HepG2 (cell line): Measurements from ENCODE around the gene CCSER2. TPM values are rescaled to one million over a fixed set of nuclear protein-coding genes. Genes with fewer than 3 reads are reported as not detected.

Experiments used
- AHDC1 ChIP-seq: sonication (generic); formaldehyde crosslinking; IDR thresholded peaks from 2 replicates; pipeline ENCODE4 v1.5.1; 2020; ENCODE audit warnings: mild to moderate bottlenecking, missing genetic modification reagents, borderline replicate concordance
- HMGXB3 ChIP-seq: sonication (generic); formaldehyde crosslinking; IDR thresholded peaks from 2 replicates; pipeline ENCODE4 v1.4.0; 2020; ENCODE audit warnings: missing genetic modification reagents, borderline replicate concordance
- HNF1A ChIP-seq, 2 experiments: sonication (generic) in 1 of 2; formaldehyde crosslinking in 1 of 2; IDR thresholded peaks; 2 replicates each; pipeline versions ENCODE4 v1.4.0 to v1.6.1; 2016 to 2020; ENCODE audit warnings: borderline replicate concordance in 1 of 2, low read depth in 1 of 2, mild to moderate bottlenecking in 1 of 2, missing genetic modification reagents in 1 of 2
- HOMEZ ChIP-seq: IDR thresholded peaks from 2 replicates; pipeline ENCODE4 v1.6.1; 2016; ENCODE audit warnings: low read depth
- IRX3 ChIP-seq: sonication (generic); formaldehyde crosslinking; IDR thresholded peaks from 2 replicates; pipeline ENCODE4 v1.8.1; 2023; ENCODE audit warnings: mild to moderate bottlenecking, low read depth, missing genetic modification reagents, borderline replicate concordance
- NCOA2 ChIP-seq: sonication (generic); formaldehyde crosslinking; IDR thresholded peaks from 2 replicates; pipeline ENCODE4 v1.8.0; 2022; ENCODE audit warnings: inconsistent platforms
- SP5 ChIP-seq: IDR thresholded peaks from 2 replicates; pipeline ENCODE4 v1.6.1; 2016; ENCODE audit warnings: low read depth, borderline replicate concordance
- ZNF24 ChIP-seq: fragments of 450-650 bp; IDR thresholded peaks from 2 replicates; pipeline ENCODE4 v1.6.1; 2017; ENCODE audit warnings: antibody characterized with exemption, mild to moderate bottlenecking
- ZNF574 ChIP-seq: sonication (generic); formaldehyde crosslinking; IDR thresholded peaks from 2 replicates; pipeline ENCODE4 v1.4.0; 2020; ENCODE audit warnings: missing genetic modification reagents
- polyA plus RNA-seq, 8 experiments: library from polyadenylated mRNA; depleted of rRNA in 3 of 8; stranded (reverse) in 7 of 8; unstranded in 1 of 8; fragments of >200 nt; fragmentation: Illumina TruSeq in 4 of 8; extraction: Trizol in 4 of 8; gene quantifications; 2 replicates each; pipeline versions ENCODE4 v1.2.1 to v1.2.3, GENCODE V29; 2011 to 2016; ENCODE audit warnings: low read depth in 4 of 8, missing spikeins in 1 of 8, mixed read lengths in 1 of 8; ENCODE audit not compliant: insufficient read depth in 1 of 8
- total RNA-seq, 5 experiments: library from RNA; depleted of rRNA; stranded (reverse); fragments of >200 nt; fragmentation: Illumina TruSeq; extraction: Trizol; gene quantifications; 2 replicates each; pipeline ENCODE4 v1.2.3, GENCODE V29; 2016; ENCODE audit warnings: low read depth in 1 of 5

The CCSER2 gene
- total and polyA plus RNA-seq, 2 of the 13 experiments (the other 11 are each of a cell fraction or from before 2014, with no cell fraction given) = 13.3 to 17.2 TPM

- peak; percentile 94 for TF ChIP-seq NCOA2 (CRISPR knock-in tag)
- no peak for TF ChIP-seq ZNF24
- TF ChIP-seq AHDC1 (CRISPR knock-in tag) = peak; percentile 79; the same call in 1 of the 2 replicates
- no peak for TF ChIP-seq HMGXB3 (CRISPR knock-in tag)
- TF ChIP-seq SP5 (CRISPR knock-in tag) = no peak
- TF ChIP-seq HNF1A (IDR thresholded peaks at IDR 0.05; ENCODE audit: low read depth) = peak; percentile 12; the same call in 1 of the 2 replicates
- no peak; the same call in 1 of the 2 replicates for TF ChIP-seq HNF1A (CRISPR knock-in tag; IDR thresholded peaks at IDR 0.05; ENCODE audit: borderline replicate concordance)
- TF ChIP-seq IRX3 = no peak
- no peak for TF ChIP-seq ZNF574 (CRISPR knock-in tag)
- TF ChIP-seq HOMEZ = peak; percentile 68
These were observed 169.6 kb downstream of the CCSER2 start (continued) for GRCh38 chr10:84497978-84498377.
